NOMO-1 treated with DMSO at 0.1 percent for 48 hours (cell line): ENCODE results near the gene CNTN6.

Source experiments
- DNase-seq: peaks from one replicate; lab custom pipeline; 2025; ENCODE audit not compliant: unreplicated experiment; lab: John Stamatoyannopoulos, UW

Gene CNTN6

GRCh38 chr3:1092771-1093170 lies at the start of gene CNTN6:
CNTN6 (plus strand) TSS chr3:1093024; CDS start chr3:1148009, 54,985 bp downstream.
- DNase-seq = no peak

GRCh38 chr3:1048558-1048957 lies 44.3 kb upstream of the CNTN6 start:
- no peak for DNase-seq

DNA sequence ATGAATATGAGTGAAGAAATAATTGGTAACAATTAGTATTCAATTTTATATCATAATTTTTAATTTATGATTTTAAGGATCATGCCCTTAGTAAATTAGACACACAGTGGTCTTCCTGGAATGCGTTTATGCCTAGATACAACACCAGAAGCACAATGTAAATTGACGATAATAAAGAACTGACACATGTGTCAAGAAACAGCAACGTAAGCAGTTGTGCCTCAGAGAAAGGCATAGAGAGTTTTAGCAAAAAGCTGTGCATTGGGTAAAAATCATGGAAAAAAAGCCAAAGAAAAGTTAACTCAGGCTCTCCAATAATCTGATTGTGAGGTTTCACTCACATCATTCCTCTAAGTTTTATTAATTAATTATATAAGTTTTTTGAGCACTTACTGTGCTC lies 37.0 kb upstream of the CNTN6 start:
- no peak for DNase-seq

DNA sequence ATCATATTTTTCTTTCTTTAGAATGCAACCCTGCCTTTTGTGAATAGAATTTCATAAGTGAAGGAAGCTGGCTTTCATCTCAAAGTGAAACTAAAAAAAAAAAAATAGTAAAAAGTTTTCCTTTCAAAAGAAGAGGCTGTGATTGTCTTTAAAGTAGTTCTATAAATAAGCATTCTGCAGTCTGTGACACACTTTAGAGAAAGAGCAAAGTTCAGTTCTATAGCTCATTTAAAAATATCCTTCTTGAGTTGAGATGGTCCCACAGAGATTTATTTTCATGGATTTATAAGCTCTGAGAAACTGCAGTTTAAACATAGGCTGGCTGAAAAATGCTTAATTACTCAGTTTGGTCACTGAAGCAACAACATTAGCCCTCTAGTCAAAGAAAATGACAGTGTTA lies 36.1 kb upstream of the CNTN6 start:
- no peak for DNase-seq

DNA sequence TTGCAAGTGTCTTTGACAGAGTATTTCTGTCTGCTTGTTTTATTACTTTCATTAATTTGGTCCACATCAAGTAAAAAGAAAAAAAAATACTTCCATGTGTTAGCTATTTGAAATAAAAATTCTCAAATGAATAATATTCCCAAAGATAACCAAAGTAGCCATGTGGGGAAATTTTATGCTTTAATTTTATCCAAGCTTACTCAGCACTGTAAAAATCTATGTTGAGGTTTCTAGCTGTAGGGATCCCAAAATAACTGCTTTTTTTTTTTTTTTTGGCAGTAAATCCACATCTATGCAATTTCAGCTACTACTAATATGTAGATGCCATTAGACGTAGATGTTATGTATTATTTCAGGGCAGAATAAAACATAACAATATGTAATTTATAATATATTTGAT lies 35.4 kb upstream of the CNTN6 start:
- no peak for DNase-seq

DNA sequence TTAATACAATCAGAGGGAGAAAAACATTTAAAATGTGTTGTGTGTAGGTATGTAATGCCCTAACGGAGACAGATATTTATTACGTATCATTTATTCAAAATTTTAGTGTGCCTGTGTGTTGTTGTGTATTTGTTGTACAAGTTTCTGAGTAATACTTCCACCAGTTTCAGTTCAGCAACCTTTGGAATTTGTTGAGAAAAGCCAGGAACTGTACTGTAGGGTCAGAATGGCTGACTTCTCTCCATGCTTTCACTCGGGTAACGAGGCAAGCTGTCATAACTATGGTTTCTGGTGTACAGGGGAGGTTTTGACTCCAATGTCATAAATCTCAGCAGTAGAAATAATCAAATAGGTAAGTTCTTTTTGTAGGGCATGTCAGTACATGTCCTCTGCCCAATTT lies 23.8 kb upstream of the CNTN6 start:
- no peak for DNase-seq

- no peak for DNase-seq
These were observed 20.8 kb upstream of the CNTN6 start for GRCh38 chr3:1072041-1072440.

DNA sequence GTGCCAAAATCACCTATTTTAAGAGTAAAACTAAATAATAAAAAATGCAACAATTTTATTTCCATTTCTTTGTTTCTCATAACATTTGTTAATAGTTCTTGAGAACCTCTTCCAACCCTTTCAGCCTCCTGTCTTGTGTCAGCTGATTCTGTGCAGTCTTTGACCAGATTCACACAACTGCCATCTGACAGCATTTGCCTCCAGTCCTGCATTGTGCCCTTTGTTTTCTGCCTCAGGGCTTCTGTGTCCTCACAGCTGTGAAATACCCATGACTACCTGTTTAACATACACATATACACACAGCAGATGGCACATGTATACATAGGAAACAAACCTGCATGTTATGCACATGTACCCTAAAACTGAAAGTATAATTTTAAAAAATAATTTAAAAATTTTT lies 13.2 kb upstream of the CNTN6 start:
- DNase-seq = no peak

DNA sequence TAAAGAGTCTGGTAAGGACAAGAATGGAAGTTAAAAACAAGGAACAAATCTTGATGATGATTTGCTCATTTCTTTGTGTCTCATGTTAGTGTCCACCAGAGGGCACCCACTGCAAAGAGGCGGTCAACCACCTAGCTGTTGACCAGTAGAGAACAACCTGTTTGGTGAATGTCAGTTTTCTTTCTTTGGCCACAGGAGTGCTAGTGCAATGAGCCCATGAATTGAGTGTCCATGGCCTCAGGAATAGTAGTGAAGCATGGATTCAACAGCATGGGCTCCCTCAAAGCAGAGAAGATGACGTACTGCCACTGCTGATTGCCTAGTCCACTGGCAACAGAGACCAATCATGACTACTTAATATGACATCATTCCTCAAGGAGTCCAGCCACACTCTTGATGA lies 10.7 kb upstream of the CNTN6 start:
- DNase-seq = peak; percentile 5

- DNase-seq = no peak
These were observed 5.7 kb upstream of the CNTN6 start for GRCh38 chr3:1087066-1087560.

DNA sequence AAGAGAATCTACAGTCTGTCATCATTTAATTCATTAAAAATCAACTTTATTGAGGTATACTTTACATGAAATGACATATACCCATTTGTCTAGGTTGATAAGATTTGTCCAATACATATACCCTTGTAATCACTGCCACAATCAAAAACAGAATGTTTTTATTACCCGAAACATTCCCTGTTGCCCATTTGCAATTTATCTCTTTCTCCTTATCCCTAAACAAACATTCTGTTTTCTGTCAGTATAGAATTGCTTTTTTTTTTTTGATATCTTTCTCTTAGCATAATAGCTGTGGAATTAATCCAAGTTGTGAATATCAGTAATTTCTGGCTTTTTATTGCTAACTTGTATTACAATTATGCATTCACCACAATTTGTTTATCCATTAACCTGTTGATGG lies 4.3 kb upstream of the CNTN6 start:
- no peak for DNase-seq

- no peak for DNase-seq
These were observed 1.5 kb upstream of the CNTN6 start for GRCh38 chr3:1091286-1091685.

GRCh38 chr3:1092061-1092460 lies 763 bp upstream of the CNTN6 start:
- no peak for DNase-seq

DNA sequence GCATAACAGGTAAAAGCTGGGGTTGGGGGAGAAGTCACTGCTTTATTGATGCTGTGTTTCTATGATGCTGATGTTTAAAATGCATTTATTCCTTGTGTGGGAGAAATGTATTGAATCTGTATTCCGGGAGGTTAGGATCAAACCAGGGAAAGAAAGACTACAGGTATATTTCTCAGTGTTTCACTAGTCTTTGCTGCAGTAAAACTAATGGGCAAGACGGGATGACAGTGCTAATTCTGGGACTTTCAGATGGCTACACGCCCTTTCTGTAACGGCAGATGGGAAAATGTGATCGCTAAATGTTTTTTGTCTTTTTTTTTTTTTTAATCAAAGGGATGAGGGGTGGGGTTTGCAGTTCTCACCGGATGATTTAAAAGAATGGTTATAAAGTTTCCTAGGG lies 393 bp downstream of the CNTN6 start:
- no peak for DNase-seq

DNA sequence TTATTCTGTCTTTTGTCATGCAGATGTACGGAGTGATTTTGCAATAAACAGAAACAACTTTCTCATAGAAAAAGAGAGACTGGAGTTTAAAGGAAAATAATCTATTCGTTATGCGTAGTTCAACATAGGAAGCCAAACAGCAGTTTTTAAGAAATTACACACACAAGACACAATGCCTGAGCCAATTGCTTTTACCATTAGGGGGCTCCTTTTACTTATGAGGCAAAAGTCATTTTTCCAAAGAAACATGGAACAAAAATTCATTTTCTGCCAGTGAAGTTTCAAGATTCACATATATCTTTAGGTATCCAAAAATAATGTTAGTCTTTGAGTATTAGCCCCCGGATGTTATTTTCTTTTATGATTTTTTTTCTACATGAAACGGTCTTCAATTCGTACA lies 10.7 kb downstream of the CNTN6 start:
- no peak for DNase-seq

- DNase-seq = no peak
These were observed 25.1 kb downstream of the CNTN6 start for GRCh38 chr3:1117843-1118473.

DNA sequence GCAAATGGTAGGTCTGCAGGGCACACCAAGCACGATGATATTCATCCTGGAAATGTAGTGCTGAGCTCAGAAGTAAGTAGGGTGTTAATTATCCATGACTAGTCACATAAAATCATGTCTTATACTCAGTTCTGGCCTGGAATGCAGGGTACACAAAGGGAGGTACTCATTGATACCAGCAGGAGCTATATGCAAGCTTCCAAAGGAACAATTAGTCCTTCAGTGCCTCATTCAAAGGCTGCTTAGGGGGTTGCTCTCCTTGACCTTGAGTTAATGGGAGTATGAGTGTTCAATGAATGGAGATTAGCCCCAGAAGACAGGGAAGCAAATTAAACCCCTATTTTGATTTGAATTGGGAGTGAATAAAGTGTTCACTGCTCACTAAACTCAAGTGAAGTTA lies 38.3 kb downstream of the CNTN6 start:
- no peak for DNase-seq

DNA sequence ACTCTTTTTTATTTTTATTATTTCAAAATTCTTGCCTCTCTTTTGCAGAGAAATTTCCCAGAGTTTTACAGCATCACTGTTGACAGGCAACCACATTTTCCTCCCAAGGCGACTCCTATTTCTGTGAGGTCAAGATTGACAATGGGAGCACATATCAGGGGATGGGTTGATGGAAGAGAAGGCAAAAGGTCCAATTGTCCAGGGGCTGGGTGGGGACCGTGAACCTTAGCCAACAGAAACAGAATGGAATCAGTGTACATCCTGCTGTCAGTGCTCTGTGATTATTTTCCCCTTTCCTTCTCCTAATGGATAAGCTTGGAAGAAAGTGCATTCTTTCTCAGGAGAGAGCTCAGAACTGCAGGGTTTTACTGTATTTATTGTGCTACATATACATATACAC lies 42.4 kb downstream of the CNTN6 start:
- DNase-seq = no peak

DNA sequence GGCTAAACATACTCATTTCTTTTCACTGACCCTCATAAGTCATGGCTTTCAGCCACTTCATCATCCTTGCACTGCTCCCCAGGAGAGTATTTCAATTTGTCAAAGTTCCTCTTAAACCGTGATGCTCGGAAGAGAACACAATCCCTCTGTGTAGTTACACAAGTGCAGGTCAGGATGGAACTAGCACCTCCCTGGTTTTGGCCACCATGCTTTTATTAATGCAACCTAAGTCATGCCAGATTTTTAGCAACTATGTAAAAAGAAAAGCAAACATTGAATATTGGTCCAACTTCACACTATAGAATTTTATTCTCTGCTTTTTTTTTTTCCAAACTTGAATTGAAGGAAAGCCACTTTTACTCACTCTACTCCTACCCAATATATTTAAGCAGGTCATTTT lies 45.2 kb downstream of the CNTN6 start:
- DNase-seq = no peak

DNA sequence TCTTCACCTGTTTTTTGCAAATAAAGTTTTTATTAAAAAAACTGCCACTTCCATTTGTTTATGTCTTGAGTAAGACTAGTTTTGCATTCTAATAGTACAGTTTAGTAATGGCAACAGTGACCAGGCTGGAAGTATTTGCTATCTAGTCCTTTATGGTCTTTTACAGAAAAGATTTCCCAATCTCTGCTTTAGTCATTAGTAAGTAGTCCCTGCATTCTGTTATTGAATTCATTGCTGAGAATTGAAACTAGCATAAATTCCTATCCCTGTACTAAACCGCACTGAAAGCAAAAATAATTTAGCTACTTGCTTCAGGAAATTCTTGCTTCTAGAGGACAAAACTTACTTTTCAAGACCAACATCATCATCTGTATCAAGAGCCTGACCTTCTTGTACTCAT lies 46.2 kb downstream of the CNTN6 start:
- no peak for DNase-seq

DNA sequence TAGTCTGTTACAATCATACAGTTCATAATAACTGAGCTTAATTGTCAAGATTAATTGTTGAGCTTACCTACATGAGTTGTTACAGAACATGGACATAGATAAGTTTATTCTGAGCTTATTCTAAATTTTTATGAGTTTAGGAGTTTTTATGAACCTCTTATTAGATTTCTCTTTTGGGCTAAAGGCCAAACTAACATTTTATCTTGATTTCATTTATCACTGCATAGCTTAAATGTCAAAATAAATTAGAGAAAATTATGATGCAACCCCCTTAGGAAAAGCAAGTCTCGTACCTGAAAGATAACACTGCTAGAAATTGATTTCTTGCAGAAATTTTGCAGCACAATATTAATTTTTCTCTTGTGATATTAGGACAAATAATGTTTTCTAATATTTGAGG lies 54.5 kb downstream of the CNTN6 start:
- DNase-seq = no peak

GRCh38 chr3:1147819-1148218 lies 55.0 kb downstream of the CNTN6 start:
- no peak for DNase-seq

DNA sequence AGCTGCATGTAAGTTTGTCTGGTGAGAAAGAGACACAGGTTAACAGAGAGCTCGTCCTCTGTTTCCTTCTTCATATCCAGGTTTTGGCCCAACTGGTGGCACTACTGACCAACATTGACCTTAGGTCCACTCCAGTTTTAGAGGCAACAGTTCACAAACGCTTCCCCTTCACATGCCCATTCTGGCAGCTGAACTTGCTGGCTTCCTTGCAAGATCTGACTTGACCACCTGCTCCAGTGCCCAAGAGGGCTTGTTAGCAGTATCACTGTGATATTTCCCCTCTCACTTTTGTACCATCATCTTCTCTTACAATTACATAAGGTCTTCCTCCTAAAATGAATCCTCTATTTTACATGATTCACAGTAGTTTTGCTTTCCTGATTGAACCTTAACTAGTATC lies 71.3 kb downstream of the CNTN6 start:
- DNase-seq = no peak

GRCh38 chr3:1171320-1171719 lies 78.5 kb downstream of the CNTN6 start:
- DNase-seq = no peak
